DND-41 (cell line): ENCODE results near the gene CACNA2D1.

Experiments
- ATAC-seq: fragments of 200-7000 bp; cut with Tn5 transposase; 3 replicates; pipeline ENCODE4 v1.9.1; 2021; ENCODE audit warnings: low read depth; ENCODE audit not compliant: insufficient read depth
- DNase-seq: peaks from one replicate; pipeline ENCODE4 v3.0.0-alpha.2; 2020
- H2AFZ ChIP-seq: 2 replicates; pipeline ENCODE4 v1.6.0; 2012; ENCODE audit warnings: low read depth, low read length
- H3K27ac ChIP-seq: 2 replicates; pipeline ENCODE4 v1.5.1; 2012; ENCODE audit warnings: low read length, inconsistent platforms
- H3K27me3 ChIP-seq: fragments of 200-600 bp; sonication (generic); 2 replicates; pipeline ENCODE4 v1.6.0; 2012; ENCODE audit warnings: low read length, mild to moderate bottlenecking, inconsistent platforms; ENCODE audit not compliant: insufficient read depth, poor library complexity
- H3K36me3 ChIP-seq: 2 replicates; pipeline ENCODE4 v1.5.1; 2012; ENCODE audit warnings: low read length, inconsistent platforms; ENCODE audit not compliant: insufficient read depth
- H3K4me1 ChIP-seq: 2 replicates; pipeline ENCODE4 v1.5.1; 2012; ENCODE audit warnings: mild to moderate bottlenecking, low read length; ENCODE audit not compliant: insufficient read depth
- H3K4me2 ChIP-seq: 2 replicates; pipeline ENCODE4 v1.6.0; 2012; ENCODE audit warnings: mild to moderate bottlenecking, moderate library complexity, low read length, inconsistent platforms; ENCODE audit not compliant: insufficient read depth
- H3K4me3 ChIP-seq, 2 experiments: fragments of 200-600 bp in 1 of 2; shearing (Covaris generic) in 1 of 2; 2 replicates each; pipeline ENCODE4 v1.5.1; 2012 to 2016; ENCODE audit warnings: inconsistent platforms in 2 of 2, low read length in 2 of 2, mild to moderate bottlenecking in 2 of 2, low read depth in 1 of 2, moderate library complexity in 1 of 2
- H3K79me2 ChIP-seq: 2 replicates; pipeline ENCODE4 v1.6.0; 2012; ENCODE audit warnings: low read length, inconsistent platforms; ENCODE audit not compliant: insufficient read depth
- H3K9ac ChIP-seq: 2 replicates; pipeline ENCODE4 v1.6.0; 2012; ENCODE audit warnings: low read depth, mild to moderate bottlenecking, inconsistent platforms, low read length, moderate library complexity
- H3K9me3 ChIP-seq: 2 replicates; pipeline ENCODE4 v1.5.1; 2012; ENCODE audit warnings: low read length, moderate library complexity, mild to moderate bottlenecking, inconsistent platforms; ENCODE audit not compliant: insufficient read depth, severe bottlenecking
- H4K20me1 ChIP-seq: 2 replicates; pipeline ENCODE4 v1.6.0; 2012; ENCODE audit warnings: low read length; ENCODE audit not compliant: insufficient read depth
- EZH2 ChIP-seq: IDR thresholded peaks from 3 replicates; pipeline ENCODE4 v1.6.1; 2012; ENCODE audit warnings: borderline replicate concordance, low read depth, mild to moderate bottlenecking, moderate library complexity, low read length, inconsistent platforms; ENCODE audit not compliant: severe bottlenecking
- TF ChIP-seq, protein P1 (sequence below): IDR thresholded peaks from 2 replicates; pipeline ENCODE4 v1.5.1; 2012; ENCODE audit warnings: borderline replicate concordance, low read length, moderate library complexity, mild to moderate bottlenecking; ENCODE audit not compliant: poor library complexity, severe bottlenecking; ENCODE audit errors: extremely low read depth

The CACNA2D1 gene

DNA sequence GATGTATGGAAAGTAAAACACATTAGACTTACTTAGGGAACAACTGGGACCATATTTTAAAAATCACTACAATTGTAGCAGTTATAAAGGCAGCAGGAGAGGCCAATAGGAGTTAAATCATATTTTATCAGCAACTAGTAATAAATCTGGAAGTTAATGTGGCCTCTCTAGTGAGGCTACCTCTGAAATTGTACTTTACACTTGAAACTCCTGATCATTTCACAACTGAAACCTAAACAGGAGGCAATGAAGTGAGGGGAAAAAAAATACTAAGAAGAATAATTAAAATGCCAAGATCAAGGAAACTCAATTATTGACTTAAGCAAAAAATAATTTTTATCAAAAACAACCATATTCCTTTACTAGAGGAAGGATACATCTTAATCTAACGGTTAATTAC, 408.1 kb downstream of the CACNA2D1 start:
- Histone ChIP-seq H3K4me3 (no peak overlapping the region), H3K4me2 (no peak overlapping the region), H3K27me3 (no peaks in the 10 kb centered on the region), H2AFZ (no peak overlapping the region), H4K20me1 (no peaks in the 10 kb centered on the region), H3K79me2 (no peaks in the 10 kb centered on the region), H3K27ac (no peak overlapping the region), H3K9me3 (no peaks in the 10 kb centered on the region), H3K4me1 (no peaks in the 10 kb centered on the region), H3K9ac (no peak overlapping the region), H3K36me3 (no peaks in the 10 kb centered on the region)
- DNase-seq (no peak), ATAC-seq (no peak)
- TF ChIP-seq EZH2, result no peak
- TF ChIP-seq, protein P1, sequence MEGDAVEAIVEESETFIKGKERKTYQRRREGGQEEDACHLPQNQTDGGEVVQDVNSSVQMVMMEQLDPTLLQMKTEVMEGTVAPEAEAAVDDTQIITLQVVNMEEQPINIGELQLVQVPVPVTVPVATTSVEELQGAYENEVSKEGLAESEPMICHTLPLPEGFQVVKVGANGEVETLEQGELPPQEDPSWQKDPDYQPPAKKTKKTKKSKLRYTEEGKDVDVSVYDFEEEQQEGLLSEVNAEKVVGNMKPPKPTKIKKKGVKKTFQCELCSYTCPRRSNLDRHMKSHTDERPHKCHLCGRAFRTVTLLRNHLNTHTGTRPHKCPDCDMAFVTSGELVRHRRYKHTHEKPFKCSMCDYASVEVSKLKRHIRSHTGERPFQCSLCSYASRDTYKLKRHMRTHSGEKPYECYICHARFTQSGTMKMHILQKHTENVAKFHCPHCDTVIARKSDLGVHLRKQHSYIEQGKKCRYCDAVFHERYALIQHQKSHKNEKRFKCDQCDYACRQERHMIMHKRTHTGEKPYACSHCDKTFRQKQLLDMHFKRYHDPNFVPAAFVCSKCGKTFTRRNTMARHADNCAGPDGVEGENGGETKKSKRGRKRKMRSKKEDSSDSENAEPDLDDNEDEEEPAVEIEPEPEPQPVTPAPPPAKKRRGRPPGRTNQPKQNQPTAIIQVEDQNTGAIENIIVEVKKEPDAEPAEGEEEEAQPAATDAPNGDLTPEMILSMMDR, result no peak

DNA sequence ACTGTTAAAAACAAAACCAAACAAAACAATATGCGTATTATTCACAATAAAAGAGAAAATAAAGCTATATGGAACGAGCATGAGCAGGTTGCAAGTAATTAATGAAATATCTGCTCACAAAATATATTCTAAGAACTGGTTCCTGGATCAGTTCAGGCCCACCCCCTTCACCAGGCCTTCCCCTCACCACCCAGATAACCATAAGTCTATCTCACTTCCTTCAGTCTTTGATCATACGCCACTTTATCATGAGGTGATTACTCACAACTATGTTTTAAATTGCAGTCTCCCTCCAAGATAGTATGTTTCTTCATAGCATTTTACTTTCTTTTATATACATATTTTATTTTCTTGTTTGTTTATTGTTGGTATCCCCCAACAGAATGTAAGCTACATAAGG, 410.7 kb downstream of the CACNA2D1 start:
- Histone ChIP-seq H4K20me1 (no peaks in the 10 kb centered on the region), H3K4me1 (no peaks in the 10 kb centered on the region), H2AFZ (no peak overlapping the region), H3K4me3 (no peak overlapping the region), H3K4me2 (no peak overlapping the region), H3K36me3 (no peaks in the 10 kb centered on the region), H3K79me2 (no peaks in the 10 kb centered on the region), H3K27me3 (no peaks in the 10 kb centered on the region), H3K9ac (no peak overlapping the region), H3K27ac (no peak overlapping the region), H3K9me3 (no peaks in the 10 kb centered on the region)
- DNase-seq (no peak), ATAC-seq (no peak)
- TF ChIP-seq, protein P1, result no peak
- no peak for TF ChIP-seq EZH2

DNA sequence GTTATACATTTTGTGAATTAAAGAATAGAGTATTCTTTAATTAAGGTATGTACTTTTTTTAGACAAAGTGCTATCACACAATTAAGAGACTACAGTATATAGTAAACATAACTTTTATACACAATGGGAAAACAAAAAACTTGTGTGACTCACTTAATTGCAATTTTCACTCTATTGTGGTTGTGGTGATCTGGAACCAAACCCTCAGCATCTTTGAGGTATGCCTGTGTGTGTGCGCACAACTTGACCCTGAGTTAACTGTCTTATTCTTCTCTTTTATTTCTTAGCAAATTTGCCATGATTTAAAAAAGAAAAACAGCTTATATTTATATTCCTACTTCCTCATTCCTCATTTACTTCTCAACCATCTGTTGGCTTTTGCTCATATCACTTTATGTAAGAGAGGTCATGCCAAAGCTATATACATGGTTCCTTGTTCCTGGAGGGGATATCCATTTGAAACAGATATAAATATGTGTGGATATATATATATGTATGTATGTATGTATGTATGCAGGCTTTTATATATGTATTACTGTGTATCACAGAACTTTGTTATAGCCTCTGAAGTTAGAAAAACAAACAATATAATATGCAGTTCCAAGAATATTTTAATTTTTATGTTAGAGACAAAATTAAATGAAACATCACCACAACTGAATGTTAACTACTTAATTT, 414.2 kb downstream of the CACNA2D1 start:
- ATAC-seq (no peak), DNase-seq (no peak)
- Histone ChIP-seq H3K4me2 (no peak overlapping the region), H4K20me1 (no peaks in the 10 kb centered on the region), H3K27me3 (no peaks in the 10 kb centered on the region), H2AFZ (no peak overlapping the region), H3K9me3 (no peaks in the 10 kb centered on the region), H3K4me1 (no peaks in the 10 kb centered on the region), H3K79me2 (no peaks in the 10 kb centered on the region), H3K36me3 (no peaks in the 10 kb centered on the region), H3K9ac (no peak overlapping the region), H3K4me3 (no peak overlapping the region), H3K27ac (no peak overlapping the region)
- TF ChIP-seq, protein P1, result no peak
- no peak for TF ChIP-seq EZH2
